CD4-positive, alpha-beta T cell (primary cell): ENCODE data around the gene ZNF507. TPM values are rescaled to one million over a fixed set of nuclear protein-coding genes. Genes with fewer than 3 reads are reported as not detected.

Experiments
- ATAC-seq: fragments of 200-7000 bp; cut with Tn5 transposase; one replicate; pipeline ENCODE4 v1.10.0; 2022; ENCODE audit warnings: mild to moderate bottlenecking; ENCODE audit not compliant: poor library complexity
- CTCF ChIA-PET: fragments of 350-600 bp; sonication (Branson Sonifier 250); formaldehyde crosslinking; loops from one replicate; lab custom pipeline; 2021; ENCODE audit warnings: antibody characterized with exemption, inconsistent platforms; lab: Charles Lee
- POLR2A ChIA-PET: fragments of 350-600 bp; sonication (Branson Sonifier 250); formaldehyde crosslinking; loops from one replicate; lab custom pipeline; 2021; ENCODE audit warnings: antibody characterized with exemption, inconsistent platforms; lab: Charles Lee
- DNase-seq, 14 experiments: peaks; one replicate each; pipeline ENCODE4 v3.0.0-alpha.2; 2013 to 2020; ENCODE audit warnings: mixed read lengths in 2 of 14
- H3K27ac ChIP-seq, 2 donors: one replicate each; pipeline versions ENCODE4 v1.5.1 to v1.7.0; 2013; ENCODE audit warnings: low read length in 2 of 2, low read depth in 1 of 2, mild to moderate bottlenecking in 1 of 2
- H3K27me3 ChIP-seq, 2 experiments: 1 replicate in 1 of 2; 2 replicates in 1 of 2; pipeline versions ENCODE4 v1.6.1 to v1.7.0; 2013; ENCODE audit warnings: low read length in 2 of 2, control low read depth in 1 of 2, mild to moderate bottlenecking in 1 of 2, moderate library complexity in 1 of 2; ENCODE audit not compliant: insufficient read depth in 2 of 2, control insufficient read depth in 1 of 2
- H3K36me3 ChIP-seq: one replicate; pipeline ENCODE4 v1.6.1; 2013; ENCODE audit warnings: low read length, control low read depth; ENCODE audit not compliant: insufficient read depth
- H3K4me1 ChIP-seq: one replicate; pipeline ENCODE4 v1.6.1; 2013; ENCODE audit warnings: low read length, control low read depth; ENCODE audit not compliant: insufficient read depth
- H3K4me3 ChIP-seq: one replicate; pipeline ENCODE4 v1.5.1; 2013; ENCODE audit warnings: mild to moderate bottlenecking, low read length, moderate library complexity
- H3K9me3 ChIP-seq, 2 experiments: 1 replicate in 1 of 2; 2 replicates in 1 of 2; pipeline versions ENCODE4 v1.6.1 to v1.7.0; 2013; ENCODE audit warnings: low read length in 2 of 2, mild to moderate bottlenecking in 2 of 2, control low read depth in 1 of 2, moderate library complexity in 1 of 2; ENCODE audit not compliant: control insufficient read depth in 1 of 2, insufficient read depth in 1 of 2
- H3K27ac Mint-ChIP-seq: one replicate; pipeline ENCODE4 v1.8.0; 2020; ENCODE audit warnings: mixed read lengths
- H3K27me3 Mint-ChIP-seq: one replicate; pipeline ENCODE4 v1.8.0; 2021; ENCODE audit warnings: mixed read lengths
- H3K36me3 Mint-ChIP-seq: one replicate; pipeline ENCODE4 v1.8.0; 2021; ENCODE audit warnings: low read depth, mixed read lengths
- H3K4me1 Mint-ChIP-seq: one replicate; pipeline ENCODE4 v1.8.0; 2021; ENCODE audit warnings: low read depth, mixed read lengths
- H3K4me3 Mint-ChIP-seq: one replicate; pipeline ENCODE4 v1.8.0; 2020; ENCODE audit warnings: mild to moderate bottlenecking, mixed read lengths
- H3K9me3 Mint-ChIP-seq: one replicate; pipeline ENCODE4 v1.8.0; 2020; ENCODE audit warnings: mixed read lengths
- intact Hi-C, 2 experiments: fragments of 100-400 bp; cut with DNase I in 1 of 2; cut with micrococcal nuclease in 1 of 2; formaldehyde crosslinking; loops; one replicate each; pipeline versions ENCODE4 v1.15.1 to v1.9.0; 2023 to 2025; cut with DNase I, micrococcal nuclease
- total RNA-seq, 174 experiments: library from RNA in 2 of 174; stranded (reverse) in 2 of 174; gene quantifications; one replicate each; pipeline ENCODE4 v1.2.3 and lab custom pipeline; 2021 to 2026
- TF ChIP-seq, protein P1 (sequence below): fragments of 200-600 bp; IDR thresholded peaks from one replicate; pipeline ENCODE4 v1.8.0; 2022; ENCODE audit warnings: antibody characterized with exemption, mild to moderate bottlenecking

ZNF507 gene
- total RNA-seq, 2 experiments from 2014 or later = 30.4 to 31.3 TPM

DNA sequence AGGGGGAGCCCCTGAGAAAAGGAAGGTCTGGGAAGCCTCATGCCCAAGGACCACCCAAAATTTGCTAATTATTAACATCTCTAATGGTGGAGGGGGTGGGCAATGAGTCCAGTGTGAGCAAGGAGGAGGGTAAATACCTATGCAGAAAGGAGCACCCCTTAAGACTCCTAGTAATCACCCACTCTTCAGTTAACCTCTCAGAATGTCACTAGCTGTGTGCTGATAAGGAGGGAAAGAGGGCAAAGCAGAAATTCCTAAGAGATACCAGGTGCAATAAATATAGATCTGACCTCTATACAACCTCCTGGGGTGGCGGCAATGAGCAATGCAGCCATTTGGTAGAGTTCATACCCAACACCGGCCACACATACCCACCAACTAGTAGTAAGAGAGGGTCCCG is 47.5 kb downstream of the ZNF507 start:
- H3K27ac ChIP-seq = no peak overlapping the region
- no peaks in the 10 kb centered on the region for H3K9me3 ChIP-seq
- no peak overlapping the region for H3K4me3 ChIP-seq
- ATAC-seq (no peak), DNase-seq (no peak)
- no peak overlapping the region for H3K4me3 Mint-ChIP-seq
- H3K4me1 Mint-ChIP-seq = no peaks in the 10 kb centered on the region
- intact Hi-C loops = no loop called here
- H3K27me3 Mint-ChIP-seq = no peaks in the 10 kb centered on the region
- no peaks in the 10 kb centered on the region for H3K4me1 ChIP-seq
- no peak overlapping the region for H3K27ac Mint-ChIP-seq
- CTCF ChIA-PET = no interaction called here
- H3K36me3 ChIP-seq = no peaks in the 10 kb centered on the region
- no peaks in the 10 kb centered on the region for H3K27me3 ChIP-seq
- TF ChIP-seq, protein P1, sequence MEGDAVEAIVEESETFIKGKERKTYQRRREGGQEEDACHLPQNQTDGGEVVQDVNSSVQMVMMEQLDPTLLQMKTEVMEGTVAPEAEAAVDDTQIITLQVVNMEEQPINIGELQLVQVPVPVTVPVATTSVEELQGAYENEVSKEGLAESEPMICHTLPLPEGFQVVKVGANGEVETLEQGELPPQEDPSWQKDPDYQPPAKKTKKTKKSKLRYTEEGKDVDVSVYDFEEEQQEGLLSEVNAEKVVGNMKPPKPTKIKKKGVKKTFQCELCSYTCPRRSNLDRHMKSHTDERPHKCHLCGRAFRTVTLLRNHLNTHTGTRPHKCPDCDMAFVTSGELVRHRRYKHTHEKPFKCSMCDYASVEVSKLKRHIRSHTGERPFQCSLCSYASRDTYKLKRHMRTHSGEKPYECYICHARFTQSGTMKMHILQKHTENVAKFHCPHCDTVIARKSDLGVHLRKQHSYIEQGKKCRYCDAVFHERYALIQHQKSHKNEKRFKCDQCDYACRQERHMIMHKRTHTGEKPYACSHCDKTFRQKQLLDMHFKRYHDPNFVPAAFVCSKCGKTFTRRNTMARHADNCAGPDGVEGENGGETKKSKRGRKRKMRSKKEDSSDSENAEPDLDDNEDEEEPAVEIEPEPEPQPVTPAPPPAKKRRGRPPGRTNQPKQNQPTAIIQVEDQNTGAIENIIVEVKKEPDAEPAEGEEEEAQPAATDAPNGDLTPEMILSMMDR = no peak
- peaks cover 3% of the 10 kb centered on the region for H3K36me3 Mint-ChIP-seq
- POLR2A ChIA-PET = no interaction called here
- H3K9me3 Mint-ChIP-seq = no peaks in the 10 kb centered on the region

DNA sequence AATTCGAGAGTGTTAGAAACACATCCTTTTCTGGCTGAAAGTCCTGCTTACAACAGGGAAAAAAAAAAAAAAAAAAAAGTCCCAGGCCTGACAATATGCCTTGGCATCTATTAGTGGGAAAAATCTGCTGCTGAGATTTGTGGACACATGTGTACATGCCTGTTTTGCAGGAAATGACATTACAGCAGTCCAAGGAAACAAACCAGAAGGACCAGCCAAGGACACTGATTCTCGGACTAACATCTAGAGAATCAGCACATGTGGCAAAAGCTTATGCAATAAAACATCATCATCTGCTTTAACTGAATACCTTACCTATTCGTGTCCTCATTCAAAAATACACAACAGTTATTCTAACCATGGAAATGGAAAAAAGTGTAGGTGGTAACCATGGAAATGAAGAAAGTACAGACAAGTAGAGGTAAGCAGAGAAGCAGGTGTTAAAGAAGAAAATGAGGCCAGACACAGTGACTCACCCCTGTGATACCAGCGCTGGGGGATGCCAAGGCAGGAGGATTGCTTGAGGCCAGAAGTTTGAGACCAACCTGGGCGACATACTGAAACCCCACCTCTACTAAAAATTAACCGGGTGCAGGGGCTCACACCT is 50.7 kb downstream of the ZNF507 start:
- Mint-ChIP-seq H3K4me1 (no peaks in the 10 kb centered on the region), H3K27ac (no peak overlapping the region), H3K36me3 (no peaks in the 10 kb centered on the region), H3K9me3 (no peaks in the 10 kb centered on the region), H3K4me3 (no peak overlapping the region), H3K27me3 (no peaks in the 10 kb centered on the region)
- no peak overlapping the region for H3K27ac ChIP-seq
- ChIA-PET POLR2A (interaction anchor here (1.2 kb wide), 1 partner anchor 9 kb away, joined by 3 read pairs; the partner anchor contains the start of gene DPY19L3), CTCF (interaction anchor here (0.7 kb wide), 2 partner anchors 928 to 1018 kb away, joined by 3 read pairs; no protein-coding TSS in a partner anchor)
- H3K36me3 ChIP-seq = no peaks in the 10 kb centered on the region
- no peak overlapping the region for H3K4me3 ChIP-seq
- ATAC-seq (no peak), DNase-seq (no peak)
- no peaks in the 10 kb centered on the region for H3K4me1 ChIP-seq
- TF ChIP-seq, protein P1 = no peak
- intact Hi-C loops = no loop called here
- H3K27me3 ChIP-seq = no peaks in the 10 kb centered on the region
- H3K9me3 ChIP-seq = no peaks in the 10 kb centered on the region

DNA sequence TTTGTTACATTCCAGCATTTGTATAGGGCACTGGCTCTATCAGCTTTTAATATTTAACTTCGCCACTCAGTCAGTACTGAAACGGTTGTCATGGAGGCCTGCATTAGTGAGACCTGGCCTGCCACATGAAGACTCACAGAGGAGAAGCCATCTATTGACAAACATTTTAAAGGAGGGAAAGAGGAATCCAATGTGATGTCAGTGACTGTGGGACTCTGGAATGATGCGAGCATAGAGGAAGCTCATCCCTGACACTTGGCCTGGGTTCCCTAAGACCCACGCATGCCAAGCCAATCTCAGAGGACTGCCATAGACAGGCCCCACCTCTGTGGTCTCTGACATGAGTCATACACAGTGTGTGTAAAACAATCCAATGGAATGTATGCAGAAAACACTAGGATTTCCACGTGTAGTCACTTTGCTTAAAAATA is 52.3 kb downstream of the ZNF507 start:
- no peak for DNase-seq

More for the DNA sequence above, 52.3 kb downstream of the ZNF507 start:
- H3K27me3 ChIP-seq = no peaks in the 10 kb centered on the region
- intact Hi-C loops = no loop called here
- H3K27ac ChIP-seq = no peak overlapping the region
- no peaks in the 10 kb centered on the region for H3K9me3 ChIP-seq
- no peak for ATAC-seq
- no peaks in the 10 kb centered on the region for H3K9me3 Mint-ChIP-seq
- H3K36me3 ChIP-seq = no peaks in the 10 kb centered on the region
- no peaks in the 10 kb centered on the region for H3K27me3 Mint-ChIP-seq
- no peaks in the 10 kb centered on the region for H3K4me1 ChIP-seq
- CTCF ChIA-PET = no interaction called here
- no peak overlapping the region for H3K4me3 Mint-ChIP-seq
- H3K36me3 Mint-ChIP-seq = no peaks in the 10 kb centered on the region
- POLR2A ChIA-PET = no interaction called here
- H3K4me3 ChIP-seq = no peak overlapping the region
- no peaks in the 10 kb centered on the region for H3K4me1 Mint-ChIP-seq
- no peak overlapping the region for H3K27ac Mint-ChIP-seq
- TF ChIP-seq, protein P1 = no peak
